22Rv1 (cell line): ENCODE results near the gene COL18A1.

Source experiments
- CTCF ChIP-seq: fragments of 450-650 bp; IDR thresholded peaks from 2 replicates; pipeline ENCODE4 v1.5.1; 2017; ENCODE audit warnings: mild to moderate bottlenecking
- ZFX ChIP-seq: fragments of 450-650 bp; IDR thresholded peaks from 2 replicates; pipeline ENCODE4 v1.6.1; 2017; ENCODE audit warnings: antibody characterized with exemption, borderline replicate concordance

GRCh38 chr21:45545236-45545570, 140.2 kb downstream of the COL18A1 start:
- no peak for TF ChIP-seq ZFX
- no peak for TF ChIP-seq CTCF
